Ascending aorta (tissue), 2 donors: ENCODE measurements around the gene STK40. TPM values are rescaled to one million over a fixed set of nuclear protein-coding genes. Genes with fewer than 3 reads are reported as not detected.
A peak's percentile ranks its signal among the peaks of the same experiment; 100 is the strongest.

Experiments used
- DNase-seq, 2 donors: peaks; one replicate each; pipeline ENCODE4 v3.0.0-alpha.2; 2019; ENCODE audit warnings: low spot score in 2 of 2
- H3K27ac ChIP-seq, 2 donors: fragments of 200-600 bp; sonication (generic); one replicate each; pipeline ENCODE4 v1.5.1; 2016 to 2017; ENCODE audit warnings: mild to moderate bottlenecking in 1 of 2
- H3K27me3 ChIP-seq: fragments of 200-600 bp; sonication (generic); one replicate; pipeline ENCODE4 v1.5.1; 2017
- H3K36me3 ChIP-seq, 2 donors: fragments of 200-600 bp; sonication (generic); one replicate each; pipeline ENCODE4 v1.5.1; 2016
- H3K4me1 ChIP-seq, 2 donors: fragments of 200-600 bp; sonication (generic); one replicate each; pipeline ENCODE4 v1.5.1; 2016 to 2017; ENCODE audit warnings: mild to moderate bottlenecking in 1 of 2
- H3K4me3 ChIP-seq, 2 donors: fragments of 200-600 bp; sonication (generic); one replicate each; pipeline ENCODE4 v1.5.1; 2016 to 2017; ENCODE audit warnings: mild to moderate bottlenecking in 1 of 2
- H3K9me3 ChIP-seq, 2 donors: fragments of 200-600 bp; sonication (generic); one replicate each; pipeline ENCODE4 v1.5.1; 2016
- CTCF ChIP-seq, 3 experiments: fragments of 200-600 bp in 2 of 3; fragments of 450-650 bp in 1 of 3; sonication (generic) in 2 of 3; IDR thresholded peaks; one replicate each; pipeline ENCODE4 v1.5.1; 2016 to 2019; ENCODE audit warnings: antibody characterized with exemption in 3 of 3, mild to moderate bottlenecking in 1 of 3, moderate library complexity in 1 of 3
- intact Hi-C: fragments of 100-400 bp; cut with DNase I; formaldehyde crosslinking; loops from one replicate; pipeline ENCODE4 v1.15.1; 2023
- total RNA-seq: library from RNA; depleted of rRNA; stranded (reverse); fragments of >200 nt; gene quantifications from one replicate; pipeline ENCODE4 v1.1.0, GENCODE V29; 2016

STK40 gene
- 77.0 TPM for total RNA-seq

GRCh38 chr1:36385410-36386264, at the start of gene STK40:
TSS of gene STK40 (minus strand) at chr1:36385924. CDS start at chr1:36361332, 24,592 bp downstream.
- no peaks in the 10 kb centered on the region for H3K27me3 ChIP-seq
- H3K36me3 ChIP-seq: peaks cover 4 to 9% of the 10 kb centered on the region in 2 donors
- TF ChIP-seq CTCF (IDR thresholded peaks at IDR 0.05): no peak

GRCh38 chr1:36433102-36433501, 47.4 kb upstream of the STK40 start:
- H3K4me1 ChIP-seq: no peaks in the 10 kb centered on the region
- no peak for DNase-seq
- TF ChIP-seq CTCF (IDR thresholded peaks at IDR 0.05): no peak
- no peaks in the 10 kb centered on the region for H3K27me3 ChIP-seq
- peaks cover 2 to 19% of the 10 kb centered on the region in 2 donors for H3K36me3 ChIP-seq
- H3K9me3 ChIP-seq: no peaks in the 10 kb centered on the region
- intact Hi-C loops: no loop called here
- H3K27ac ChIP-seq: no peak overlapping the region
- H3K4me3 ChIP-seq: no peak overlapping the region

More at GRCh38 chr1:36385410-36386264, at the start of gene STK40:
- intact Hi-C loops: loop anchor here (1.0 to 10.0 kb wide), 6 partner anchors 12 to 1089 kb away; partner anchors contain the start of genes AGO3, EVA1B, LSM10 and MAP7D1
- Histone ChIP-seq H3K9me3 (no peaks in the 10 kb centered on the region), H3K27ac (peak within 1 kb of the TSS; percentile 94 to 99), H3K4me1 (peaks cover 20 to 52% of the 10 kb centered on the region in 2 donors), H3K4me3 (peak within 1 kb of the TSS; percentile 94 to 99)
- DNase-seq: peak; percentile 95 to 99

- DNase-seq: no peak
- intact Hi-C loops: no loop called here
- H3K36me3 ChIP-seq: peaks cover 2 to 15% of the 10 kb centered on the region in 2 donors
These were observed 46.9 kb upstream of the STK40 start for GRCh38 chr1:36432616-36433015.

GRCh38 chr1:36425791-36426190, 40.1 kb upstream of the STK40 start:
- H3K9me3 ChIP-seq: no peaks in the 10 kb centered on the region
- no peak for DNase-seq
- H3K4me3 ChIP-seq: no peak overlapping the region
- H3K27ac ChIP-seq: no peak overlapping the region
- no peak for TF ChIP-seq CTCF (IDR thresholded peaks at IDR 0.05)
- H3K36me3 ChIP-seq: peaks cover 11 to 12% of the 10 kb centered on the region in 2 donors
- no peaks in the 10 kb centered on the region for H3K4me1 ChIP-seq
- intact Hi-C loops: no loop called here
- no peaks in the 10 kb centered on the region for H3K27me3 ChIP-seq

More at GRCh38 chr1:36432616-36433015, 46.9 kb upstream of the STK40 start:
- Histone ChIP-seq H3K27me3 (no peaks in the 10 kb centered on the region), H3K4me3 (no peak overlapping the region), H3K4me1 (no peaks in the 10 kb centered on the region), H3K9me3 (no peaks in the 10 kb centered on the region), H3K27ac (no peak overlapping the region)
- no peak for TF ChIP-seq CTCF (IDR thresholded peaks at IDR 0.05)

- Histone ChIP-seq H3K36me3 (peaks cover 11 to 16% of the 10 kb centered on the region in 2 donors), H3K27me3 (no peaks in the 10 kb centered on the region), H3K4me3 (no peak overlapping the region), H3K4me1 (no peaks in the 10 kb centered on the region), H3K9me3 (no peaks in the 10 kb centered on the region), H3K27ac (peak overlapping the region in 1 of 2 donors; percentile 1)
- intact Hi-C loops: loop anchor here (1.0 to 2.0 kb wide), 2 partner anchors 79 to 323 kb away; no protein-coding TSS in a partner anchor
- DNase-seq: no peak
- no peak for TF ChIP-seq CTCF (IDR thresholded peaks at IDR 0.05)
These were observed 35.9 kb upstream of the STK40 start for GRCh38 chr1:36421649-36422048.
